GM19324 (cell line): Measurements from ENCODE around the gene SKIL.
A peak's percentile ranks its signal among the peaks of the same experiment; 100 is the strongest.
"Not testable (repeated sequence)": the region's sequence is repeated elsewhere in the genome, so short reads cannot be mapped to it uniquely, and the experiment has no call there.

Experiments used
- ATAC-seq: cut with Tn5 transposase; IDR thresholded peaks from one replicate; pipeline ENCODE4 v1.9.1; 2021; ENCODE audit warnings: mild to moderate bottlenecking, moderate library complexity; ENCODE audit not compliant: unreplicated experiment, low FRiP score

The SKIL gene

GRCh38 chr3:170357176-170358041, at the start of gene SKIL:
SKIL (plus strand) TSS chr3:170357715; CDS start chr3:170360332, 2,617 bp downstream.
- ATAC-seq: peak; percentile 67

GRCh38 chr3:170309046-170309445, 48.5 kb upstream of the SKIL start:
- no peak for ATAC-seq

GRCh38 chr3:170317954-170318353, 39.6 kb upstream of the SKIL start:
- no peak for ATAC-seq

- ATAC-seq: no peak
Measured at GRCh38 chr3:170320461-170321121, 36.9 kb upstream of the SKIL start.

GRCh38 chr3:170321321-170322034, 36.0 kb upstream of the SKIL start:
- no peak for ATAC-seq

- no peak for ATAC-seq
Measured at GRCh38 chr3:170322566-170323269, 34.8 kb upstream of the SKIL start.

GRCh38 chr3:170323331-170323730, 34.2 kb upstream of the SKIL start:
- ATAC-seq: no peak

- ATAC-seq: no peak
Measured at GRCh38 chr3:170324962-170325361, 32.6 kb upstream of the SKIL start.

GRCh38 chr3:170327040-170327808, 30.3 kb upstream of the SKIL start:
- ATAC-seq: no peak

- ATAC-seq: not testable (repeated sequence)
Measured at GRCh38 chr3:170327868-170328548, 29.5 kb upstream of the SKIL start.

- no peak for ATAC-seq
Measured at GRCh38 chr3:170330366-170330765, 27.1 kb upstream of the SKIL start.

- ATAC-seq: peak; percentile 85
Measured at GRCh38 chr3:170331143-170331542, 26.4 kb upstream of the SKIL start.

GRCh38 chr3:170337420-170337819, 20.1 kb upstream of the SKIL start:
- ATAC-seq: no peak

- no peak for ATAC-seq
Measured at GRCh38 chr3:170338690-170339340, 18.7 kb upstream of the SKIL start.

GRCh38 chr3:170342273-170342672, 15.2 kb upstream of the SKIL start:
- ATAC-seq: not testable (repeated sequence)

GRCh38 chr3:170343859-170344258, 13.7 kb upstream of the SKIL start:
- not testable (repeated sequence) for ATAC-seq

- no peak for ATAC-seq
Measured at GRCh38 chr3:170344971-170345370, 12.5 kb upstream of the SKIL start.

- ATAC-seq: no peak
Measured at GRCh38 chr3:170346481-170347392, 10.8 kb upstream of the SKIL start.
